ENCODE data around the gene TANC1.
"Not testable (repeated sequence)": the region's sequence is repeated elsewhere in the genome, so short reads cannot be mapped to it uniquely, and the experiment has no call there.

TANC1 gene

DNA sequence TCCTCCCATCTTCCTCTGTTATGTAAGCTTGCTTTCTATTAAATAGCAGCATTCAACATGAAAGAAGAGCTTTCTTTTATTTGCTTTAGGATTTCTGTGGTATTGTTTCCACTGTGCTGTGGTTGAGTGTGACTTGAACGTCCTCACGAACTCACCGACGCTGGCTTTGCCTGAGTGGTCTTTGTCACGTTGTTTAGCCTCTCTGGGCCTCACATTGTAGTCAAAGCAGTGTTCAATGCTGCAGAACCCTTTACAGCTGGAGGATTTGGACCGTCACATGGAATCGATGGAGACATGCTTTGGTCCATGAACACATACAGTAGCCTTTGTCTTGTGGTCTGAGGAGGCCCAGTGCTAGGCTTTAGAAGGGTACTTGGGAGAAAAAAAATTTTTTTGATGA lies 66.3 kb downstream of the TANC1 start:
- DNase-seq (ENCODE audit: insufficient read length), result no peak
- TF ChIP-seq TAF1 (IDR thresholded peaks at IDR 0.05; ENCODE audit: borderline replicate concordance, low read depth, low read length) (no peak), POLR2A (IDR thresholded peaks at IDR 0.05; ENCODE audit: low read depth, low read length) (no peak), POLR2AphosphoS5 (IDR thresholded peaks at IDR 0.05; ENCODE audit: low read depth, low read length) (no peak)
- FAIRE-seq, result no peak

DNA sequence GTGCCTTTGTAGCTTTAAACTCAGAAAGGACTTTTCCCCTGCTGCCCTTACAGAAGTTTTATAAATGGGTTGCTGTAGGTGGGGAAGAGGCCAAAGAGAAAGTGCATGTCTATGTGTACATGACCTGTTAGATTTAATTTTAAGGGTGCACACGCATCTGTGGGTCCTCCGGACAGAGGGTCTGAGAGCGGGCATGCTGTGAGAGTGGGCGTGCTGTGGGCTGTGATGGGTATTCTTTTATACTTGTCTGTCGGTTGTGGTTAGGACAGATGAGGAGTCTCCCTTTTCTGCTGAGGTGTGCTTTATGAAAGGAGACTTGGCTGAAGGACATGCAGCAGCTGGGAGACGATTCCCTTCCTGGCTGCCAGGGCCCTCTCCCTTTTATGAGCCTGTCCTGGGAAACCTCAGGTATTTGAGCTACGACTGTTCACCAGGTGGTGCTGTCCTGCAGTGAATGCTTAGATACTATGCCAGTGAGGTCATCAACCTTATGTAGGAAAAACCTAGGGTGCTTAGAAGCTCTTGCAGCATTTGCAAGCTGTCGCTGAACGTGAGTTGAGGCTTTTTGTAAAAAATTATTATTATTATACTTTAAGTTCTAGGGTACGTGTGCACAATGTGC lies 67.5 kb downstream of the TANC1 start:
- TF ChIP-seq TAF1 (IDR thresholded peaks at IDR 0.05; ENCODE audit: borderline replicate concordance, low read depth, low read length) (no peak), POLR2AphosphoS5 (IDR thresholded peaks at IDR 0.05; ENCODE audit: low read depth, low read length) (no peak), POLR2A (IDR thresholded peaks at IDR 0.05; ENCODE audit: low read depth, low read length) (no peak)
- FAIRE-seq (no peak), DNase-seq (ENCODE audit: insufficient read length) (no peak)

- not testable (repeated sequence) for FAIRE-seq; DNase-seq (ENCODE audit: insufficient read length)
Measured at GRCh38 chr2:159036461-159036860, 68.0 kb downstream of the TANC1 start.

- not testable (repeated sequence) for DNase-seq (ENCODE audit: insufficient read length); FAIRE-seq
Measured at GRCh38 chr2:159041328-159041727, 72.9 kb downstream of the TANC1 start.

GRCh38 chr2:159042115-159042850 lies 73.8 kb downstream of the TANC1 start:
- no peak for TF ChIP-seq TAF1 (IDR thresholded peaks at IDR 0.05; ENCODE audit: borderline replicate concordance, low read depth, low read length)
- TF ChIP-seq POLR2AphosphoS5 (IDR thresholded peaks at IDR 0.05; ENCODE audit: low read depth, low read length), result no peak
- no peak for TF ChIP-seq POLR2A (IDR thresholded peaks at IDR 0.05; ENCODE audit: low read depth, low read length)
- FAIRE-seq (no peak), DNase-seq (ENCODE audit: insufficient read length) (no peak)

- DNase-seq (ENCODE audit: insufficient read length), result no peak
- no peak for FAIRE-seq
- TF ChIP-seq TAF1 (IDR thresholded peaks at IDR 0.05; ENCODE audit: borderline replicate concordance, low read depth, low read length) (no peak), POLR2AphosphoS5 (IDR thresholded peaks at IDR 0.05; ENCODE audit: low read depth, low read length) (no peak), POLR2A (IDR thresholded peaks at IDR 0.05; ENCODE audit: low read depth, low read length) (no peak)
Measured at GRCh38 chr2:159043710-159044109, 75.3 kb downstream of the TANC1 start.

- FAIRE-seq, result no peak
- no peak for DNase-seq (ENCODE audit: insufficient read length)
- no peak for TF ChIP-seq TAF1 (IDR thresholded peaks at IDR 0.05; ENCODE audit: borderline replicate concordance, low read depth, low read length)
- no peak for TF ChIP-seq POLR2AphosphoS5 (IDR thresholded peaks at IDR 0.05; ENCODE audit: low read depth, low read length)
- TF ChIP-seq POLR2A (IDR thresholded peaks at IDR 0.05; ENCODE audit: low read depth, low read length), result no peak
Measured at GRCh38 chr2:159044804-159045286, 76.4 kb downstream of the TANC1 start.

- FAIRE-seq, result no peak
- no peak for TF ChIP-seq TAF1 (IDR thresholded peaks at IDR 0.05; ENCODE audit: borderline replicate concordance, low read depth, low read length)
- no peak for TF ChIP-seq POLR2AphosphoS5 (IDR thresholded peaks at IDR 0.05; ENCODE audit: low read depth, low read length)
- no peak for TF ChIP-seq POLR2A (IDR thresholded peaks at IDR 0.05; ENCODE audit: low read depth, low read length)
- DNase-seq (ENCODE audit: insufficient read length), result no peak
Measured at GRCh38 chr2:159045545-159046454, 77.4 kb downstream of the TANC1 start.

DNA sequence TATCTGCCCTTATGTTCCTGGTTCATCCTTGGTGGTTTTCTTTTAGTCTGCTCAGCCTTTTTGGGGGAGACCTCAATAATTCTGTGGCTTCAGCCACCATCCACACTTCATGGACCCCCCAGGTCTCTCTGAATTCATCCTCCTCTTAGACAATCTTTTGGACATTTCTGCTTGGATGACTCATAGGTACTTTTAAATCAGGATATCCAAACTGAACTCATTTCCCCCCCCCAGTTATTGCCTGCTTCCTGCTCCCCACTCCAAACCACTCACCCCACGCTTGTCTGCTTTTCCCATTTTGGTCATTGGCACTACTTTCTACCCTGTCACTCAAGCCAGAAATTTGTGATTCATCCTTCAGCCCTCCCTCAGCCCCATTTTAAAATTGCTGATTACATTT lies 78.5 kb downstream of the TANC1 start:
- no peak for TF ChIP-seq TAF1 (IDR thresholded peaks at IDR 0.05; ENCODE audit: borderline replicate concordance, low read depth, low read length)
- no peak for TF ChIP-seq POLR2AphosphoS5 (IDR thresholded peaks at IDR 0.05; ENCODE audit: low read depth, low read length)
- no peak for TF ChIP-seq POLR2A (IDR thresholded peaks at IDR 0.05; ENCODE audit: low read depth, low read length)
- DNase-seq (ENCODE audit: insufficient read length) (no peak), FAIRE-seq (no peak)

DNA sequence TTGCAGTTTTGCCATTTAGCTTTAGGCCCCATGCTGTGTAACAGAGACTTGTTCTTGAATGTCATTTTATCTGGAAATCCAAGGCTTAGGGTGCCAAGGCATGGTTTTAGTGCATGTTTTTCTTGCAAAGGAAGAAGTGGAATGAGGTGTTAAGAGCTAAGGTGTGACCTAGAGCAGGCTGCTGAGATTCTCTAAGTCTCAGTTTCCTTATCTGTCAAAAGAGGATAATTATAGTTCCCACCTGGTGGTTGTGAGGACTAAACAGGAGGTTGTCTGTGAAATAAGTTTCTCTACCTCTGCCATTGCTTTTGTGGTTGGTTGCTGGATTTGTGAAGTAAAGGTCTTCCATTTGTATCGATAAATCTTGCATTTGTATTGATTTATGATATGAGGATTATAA lies 82.0 kb downstream of the TANC1 start:
- TF ChIP-seq TAF1 (IDR thresholded peaks at IDR 0.05; ENCODE audit: borderline replicate concordance, low read depth, low read length) (no peak), POLR2AphosphoS5 (IDR thresholded peaks at IDR 0.05; ENCODE audit: low read depth, low read length) (no peak), POLR2A (IDR thresholded peaks at IDR 0.05; ENCODE audit: low read depth, low read length) (no peak)
- FAIRE-seq, result peak; percentile 14
- DNase-seq (ENCODE audit: insufficient read length), result no peak

DNA sequence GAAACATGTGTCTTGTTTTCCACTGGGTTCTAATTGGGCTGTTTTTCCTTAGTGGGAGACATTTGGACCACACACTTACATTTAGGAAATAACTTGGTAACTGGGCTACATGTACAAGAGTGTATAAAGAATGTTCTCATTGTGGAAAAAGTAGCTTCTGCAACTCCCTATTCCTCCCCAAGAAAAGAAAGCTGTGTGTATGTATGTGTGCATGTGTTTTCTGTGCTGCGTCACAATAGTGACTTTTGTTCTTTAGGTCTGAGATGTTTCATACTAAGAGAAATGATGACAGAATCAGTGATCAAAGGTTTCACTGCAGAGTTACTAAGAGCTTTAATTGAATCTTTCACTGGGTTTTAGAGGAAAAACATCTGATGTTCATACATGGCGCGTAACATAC lies 82.7 kb downstream of the TANC1 start:
- TF ChIP-seq POLR2A (IDR thresholded peaks at IDR 0.05; ENCODE audit: low read depth, low read length) (no peak), POLR2AphosphoS5 (IDR thresholded peaks at IDR 0.05; ENCODE audit: low read depth, low read length) (no peak), TAF1 (IDR thresholded peaks at IDR 0.05; ENCODE audit: borderline replicate concordance, low read depth, low read length) (no peak)
- FAIRE-seq (no peak), DNase-seq (ENCODE audit: insufficient read length) (no peak)

GRCh38 chr2:159051661-159052060 lies 83.2 kb downstream of the TANC1 start:
- TF ChIP-seq POLR2AphosphoS5 (IDR thresholded peaks at IDR 0.05; ENCODE audit: low read depth, low read length), result no peak
- no peak for TF ChIP-seq TAF1 (IDR thresholded peaks at IDR 0.05; ENCODE audit: borderline replicate concordance, low read depth, low read length)
- no peak for TF ChIP-seq POLR2A (IDR thresholded peaks at IDR 0.05; ENCODE audit: low read depth, low read length)
- DNase-seq (ENCODE audit: insufficient read length), result no peak
- FAIRE-seq, result no peak

All from GM12892 (cell line).